Gastrocnemius medialis (tissue), 4 donors: ENCODE measurements around the gene SH2D5. TPM values are rescaled to one million over a fixed set of nuclear protein-coding genes. Genes with fewer than 3 reads are reported as not detected.

Source experiments
- ATAC-seq, 2 donors: fragments of 150-250 bp; one replicate each; pipeline ENCODE4 v1.9.1; 2016
- DNase-seq, 2 donors: peaks; one replicate each; pipeline ENCODE4 v3.0.0-alpha.2; 2019
- H3K27ac ChIP-seq, 4 donors: fragments of 200-600 bp; sonication (generic); 1 replicate in 1 of 4; 2 replicates in 3 of 4; pipeline ENCODE4 v1.5.1; 2016 to 2018; ENCODE audit warnings: mild to moderate bottlenecking in 2 of 4, moderate library complexity in 1 of 4
- H3K27me3 ChIP-seq, 3 donors: fragments of 200-600 bp; sonication (generic) in 2 of 3; 1 replicate in 1 of 3; 2 replicates in 2 of 3; pipeline versions ENCODE4 v1.5.1 to v1.6.0; 2016 to 2019; ENCODE audit warnings: mild to moderate bottlenecking in 1 of 3, moderate library complexity in 1 of 3
- H3K36me3 ChIP-seq, 2 donors: fragments of 200-600 bp; sonication (generic) in 1 of 2; one replicate each; pipeline ENCODE4 v1.5.1; 2017 to 2018
- H3K4me1 ChIP-seq, 2 donors: fragments of 200-600 bp; sonication (generic) in 1 of 2; one replicate each; pipeline ENCODE4 v1.5.1; 2016 to 2017; ENCODE audit warnings: mild to moderate bottlenecking in 2 of 2
- H3K4me3 ChIP-seq, 4 donors: fragments of 200-600 bp; sonication (generic) in 3 of 4; 1 replicate in 1 of 4; 2 replicates in 3 of 4; pipeline ENCODE4 v1.5.1; 2016 to 2019; ENCODE audit warnings: mild to moderate bottlenecking in 2 of 4
- H3K9me3 ChIP-seq, 3 donors: fragments of 200-600 bp; sonication (generic) in 2 of 3; 1 replicate in 1 of 3; 2 replicates in 2 of 3; pipeline ENCODE4 v1.5.1; 2016 to 2019
- CTCF ChIP-seq, 5 experiments: fragments of 450-650 bp in 3 of 5; fragments of 200-600 bp in 2 of 5; sonication (generic) in 2 of 5; IDR thresholded peaks in 4 of 5; conservative IDR thresholded peaks in 1 of 5; 1 replicate in 4 of 5; 2 replicates in 1 of 5; pipeline ENCODE4 v1.5.1; 2016 to 2019; ENCODE audit warnings: antibody characterized with exemption in 5 of 5, mild to moderate bottlenecking in 3 of 5, moderate library complexity in 3 of 5
- POLR2A ChIP-seq, 2 donors: fragments of 450-650 bp; IDR thresholded peaks; one replicate each; pipeline ENCODE4 v1.6.1; 2017; ENCODE audit warnings: antibody characterized with exemption in 2 of 2, mild to moderate bottlenecking in 2 of 2, moderate library complexity in 2 of 2
- in situ Hi-C, 4 donors: fragments of 200-750 bp; cut with MboI; loops; one replicate each; pipeline versions ENCODE4 v1.15.0 to v1.8.0; 2017; ENCODE audit warnings: low sequenced_read_pairs in 4 of 4
- intact Hi-C: fragments of 100-400 bp; cut with DNase I; formaldehyde crosslinking; loops from one replicate; pipeline ENCODE4 v1.15.1; 2023; ENCODE audit warnings: low total_unique reads
- total RNA-seq, 4 donors: library from RNA; depleted of rRNA; stranded (reverse); fragments of >200 nt; gene quantifications; one replicate each; pipeline versions ENCODE4 v1.1.0 to v1.2.3, GENCODE V29; 2016

Gene SH2D5
- total RNA-seq, 4 donors from 2014 or later = 0.53 TPM; not detected in 3

- Histone ChIP-seq H3K4me1 (peaks cover 6 to 12% of the 10 kb centered on the region in 2 donors), H3K9me3 (no peaks in the 10 kb centered on the region), H3K27me3 (no peaks in the 10 kb centered on the region), H3K4me3 (no peak overlapping the region), H3K27ac (peak overlapping the region in 1 of 4 donors; percentile 85), H3K36me3 (no peaks in the 10 kb centered on the region)
- DNase-seq = no peak
- in situ Hi-C loops = loop anchor here (5.0 to 25.0 kb wide), 3 partner anchors 495 to 665 kb away; no protein-coding TSS in a partner anchor
- intact Hi-C loops = loop anchor here (1.0 to 5.0 kb wide), 3 partner anchors 35 to 295 kb away; partner anchors contain the start of gene SH2D5
- TF ChIP-seq CTCF (IDR thresholded peaks at IDR 0.05 in 4 of 5, conservative IDR thresholded peaks at IDR 0.05 in 1 of 5) = no peak
- ATAC-seq = no peak
Observed at GRCh38 chr1:20697563-20697962, 34.9 kb downstream of the SH2D5 start.

GRCh38 chr1:20696397-20697333 is 35.8 kb downstream of the SH2D5 start:
- Histone ChIP-seq H3K36me3 (no peaks in the 10 kb centered on the region), H3K9me3 (no peaks in the 10 kb centered on the region), H3K4me3 (peak overlapping the region; percentile 66 to 91 (median 68)), H3K4me1 (peaks cover 6 to 12% of the 10 kb centered on the region in 2 donors), H3K27ac (peak overlapping the region; percentile 81 to 89 (median 86)), H3K27me3 (no peaks in the 10 kb centered on the region)
- DNase-seq = peak; percentile 76 to 78
- ATAC-seq = peak; percentile 84 to 86
- in situ Hi-C loops = loop anchor here (5.0 to 25.0 kb wide), 3 partner anchors 496 to 666 kb away; no protein-coding TSS in a partner anchor
- intact Hi-C loops = loop anchor here (1.0 to 5.0 kb wide), 4 partner anchors 36 to 499 kb away; partner anchors contain the start of gene SH2D5
- TF ChIP-seq POLR2A (IDR thresholded peaks at IDR 0.05) (no peak), CTCF (IDR thresholded peaks at IDR 0.05 in 4 of 5, conservative IDR thresholded peaks at IDR 0.05 in 1 of 5) (peak; percentile 75 to 98 (median 93))

- H3K27me3 ChIP-seq = no peaks in the 10 kb centered on the region
- ATAC-seq (no peak), DNase-seq (no peak)
- H3K4me1 ChIP-seq = peaks cover 6 to 12% of the 10 kb centered on the region in 2 donors
- H3K9me3 ChIP-seq = no peaks in the 10 kb centered on the region
- no peaks in the 10 kb centered on the region for H3K36me3 ChIP-seq
- TF ChIP-seq CTCF (IDR thresholded peaks at IDR 0.05 in 4 of 5, conservative IDR thresholded peaks at IDR 0.05 in 1 of 5) (no peak), POLR2A (IDR thresholded peaks at IDR 0.05) (no peak)
- intact Hi-C loops = loop anchor here (5.0 kb wide), 1 partner anchor 297 kb away; no protein-coding TSS in a partner anchor
- in situ Hi-C loops = loop anchor here (5.0 to 25.0 kb wide), 3 partner anchors 497 to 667 kb away; no protein-coding TSS in a partner anchor
- H3K4me3 ChIP-seq = no peak overlapping the region
- H3K27ac ChIP-seq = no peak overlapping the region
Observed at GRCh38 chr1:20695515-20695914, 37.0 kb downstream of the SH2D5 start.

GRCh38 chr1:20693623-20694022 is 38.9 kb downstream of the SH2D5 start:
- in situ Hi-C loops = loop anchor here in 3 of 4 donors (10.0 to 25.0 kb wide), 2 partner anchors 501 to 669 kb away; no protein-coding TSS in a partner anchor

More at GRCh38 chr1:20693623-20694022, 38.9 kb downstream of the SH2D5 start:
- no peak for ATAC-seq
- no peak overlapping the region for H3K27ac ChIP-seq
- no peaks in the 10 kb centered on the region for H3K27me3 ChIP-seq
- DNase-seq = no peak
- H3K4me1 ChIP-seq = peaks cover 0 to 4% of the 10 kb centered on the region in 2 donors
- H3K4me3 ChIP-seq = no peak overlapping the region
- TF ChIP-seq CTCF (IDR thresholded peaks at IDR 0.05 in 4 of 5, conservative IDR thresholded peaks at IDR 0.05 in 1 of 5) = no peak
- no peak for TF ChIP-seq POLR2A (IDR thresholded peaks at IDR 0.05)
- no peaks in the 10 kb centered on the region for H3K36me3 ChIP-seq
- no peaks in the 10 kb centered on the region for H3K9me3 ChIP-seq
- intact Hi-C loops = no loop called here
